Nasal cavity respiratory epithelium epithelial cell of viscerocranial mucosa (primary cell): Measurements from ENCODE around the gene ARL4D. TPM values are rescaled to one million over a fixed set of nuclear protein-coding genes. Genes with fewer than 3 reads are reported as not detected.

Experiments used
- total RNA-seq: library from RNA; depleted of rRNA; stranded (reverse); fragments of >200 nt; gene quantifications from 2 replicates; pipeline ENCODE4 v1.2.3, GENCODE V29; 2014

ARL4D gene
- 98.1 and 112 TPM in 2 replicates for total RNA-seq

DNA sequence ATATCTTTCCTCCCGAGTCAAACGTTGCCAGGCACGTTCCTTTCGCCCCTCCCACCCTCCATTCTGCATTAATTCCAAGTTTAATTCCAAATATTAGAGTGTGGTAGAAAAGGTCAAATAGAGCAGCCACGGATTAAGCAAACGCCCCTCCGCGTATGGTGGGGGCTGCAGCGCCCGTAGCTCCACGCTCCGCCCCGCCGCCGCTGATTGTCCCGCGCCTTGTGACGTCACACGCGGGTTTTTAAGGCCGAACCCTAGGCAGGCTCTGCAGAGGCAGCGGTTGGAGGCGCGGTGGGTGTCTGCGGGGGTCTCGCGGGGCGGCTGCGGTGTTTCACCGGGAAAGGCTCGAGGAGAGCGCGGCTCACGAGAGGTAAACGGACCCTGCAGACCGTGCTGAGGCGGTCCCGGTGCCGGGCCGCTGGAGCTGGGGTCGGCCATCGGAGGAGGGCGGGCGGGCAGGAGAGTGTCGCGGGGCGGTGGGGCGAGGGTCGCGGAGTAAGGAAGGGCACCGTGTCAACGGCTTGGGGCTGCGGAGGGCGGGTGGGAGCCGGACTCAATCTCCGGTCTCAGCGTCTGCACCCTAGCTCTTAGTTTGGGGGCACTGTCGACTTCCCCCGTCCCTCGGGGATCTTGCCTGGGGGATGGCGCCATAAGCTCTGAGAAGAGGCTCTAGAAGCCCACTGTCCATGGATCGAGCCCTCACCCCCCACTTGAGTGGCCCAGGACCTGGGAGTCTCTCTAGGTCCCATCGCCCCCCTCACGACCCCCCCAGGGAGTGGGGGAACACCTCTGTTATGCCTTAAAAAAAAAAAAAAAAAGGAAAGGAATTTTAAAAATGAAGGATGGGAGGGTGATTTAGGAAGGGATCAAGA, at the start of gene ARL4D:
Gene ARL4D, plus strand, starts transcription at position 270 of the 872 bp plus-strand sequence. CDS start 740 bp downstream, outside the sequence.

Other genes starting within 250 kb of the ARL4D start
- gene NBR1, start 227.8 kb upstream of the ARL4D start, total RNA-seq = 104 and 107 TPM in 2 replicates
- 0.34 and 0.50 TPM in 2 replicates for gene TMEM106A, start 187.1 kb upstream of the ARL4D start, total RNA-seq
- gene CCDC200, start 170.4 kb upstream of the ARL4D start, total RNA-seq = not detected in 2 replicates
- not detected in 2 replicates for gene RNU2-1, start 165.0 kb upstream of the ARL4D start, total RNA-seq
- 29.4 and 49.5 TPM in 2 replicates for gene DHX8, start 85.0 kb downstream of the ARL4D start, total RNA-seq
- 2.3 and 4.8 TPM in 2 replicates for gene ETV4, start 147.3 kb downstream of the ARL4D start, total RNA-seq